22Rv1 (cell line): ENCODE measurements around the gene SLC48A1.
A peak's percentile ranks its signal among the peaks of the same experiment; 100 is the strongest.

Source experiments
- H3K27ac ChIP-seq: fragments of 450-650 bp; 2 replicates; pipeline ENCODE4 v1.5.1; 2017
- ZFX ChIP-seq: fragments of 450-650 bp; IDR thresholded peaks from 2 replicates; pipeline ENCODE4 v1.6.1; 2017; ENCODE audit warnings: antibody characterized with exemption, borderline replicate concordance
- TF ChIP-seq, protein P1 (sequence below): fragments of 450-650 bp; IDR thresholded peaks from 2 replicates; pipeline ENCODE4 v1.5.1; 2017; ENCODE audit warnings: mild to moderate bottlenecking

Gene SLC48A1

DNA sequence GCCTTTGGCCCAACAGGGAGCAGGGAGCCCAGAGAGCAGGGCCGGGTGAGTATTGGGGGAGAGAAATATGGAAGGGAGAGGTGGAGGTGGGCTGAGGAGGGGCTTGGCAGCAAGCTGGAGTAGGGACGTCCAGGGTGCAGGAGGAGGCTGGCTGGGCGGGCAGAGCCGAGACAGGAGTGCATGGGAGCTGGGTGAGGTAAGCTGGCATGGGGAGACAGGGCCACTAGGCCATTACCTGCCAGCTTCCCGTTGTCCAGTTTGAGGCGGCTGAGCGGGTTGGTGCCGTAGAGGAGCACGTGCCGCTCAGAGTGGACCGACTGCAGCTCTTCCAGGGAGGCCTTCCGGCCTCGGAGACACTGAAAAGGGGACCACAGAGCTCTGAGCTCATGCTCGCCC, 18.3 kb downstream of the SLC48A1 start:
- TF ChIP-seq, protein P1, sequence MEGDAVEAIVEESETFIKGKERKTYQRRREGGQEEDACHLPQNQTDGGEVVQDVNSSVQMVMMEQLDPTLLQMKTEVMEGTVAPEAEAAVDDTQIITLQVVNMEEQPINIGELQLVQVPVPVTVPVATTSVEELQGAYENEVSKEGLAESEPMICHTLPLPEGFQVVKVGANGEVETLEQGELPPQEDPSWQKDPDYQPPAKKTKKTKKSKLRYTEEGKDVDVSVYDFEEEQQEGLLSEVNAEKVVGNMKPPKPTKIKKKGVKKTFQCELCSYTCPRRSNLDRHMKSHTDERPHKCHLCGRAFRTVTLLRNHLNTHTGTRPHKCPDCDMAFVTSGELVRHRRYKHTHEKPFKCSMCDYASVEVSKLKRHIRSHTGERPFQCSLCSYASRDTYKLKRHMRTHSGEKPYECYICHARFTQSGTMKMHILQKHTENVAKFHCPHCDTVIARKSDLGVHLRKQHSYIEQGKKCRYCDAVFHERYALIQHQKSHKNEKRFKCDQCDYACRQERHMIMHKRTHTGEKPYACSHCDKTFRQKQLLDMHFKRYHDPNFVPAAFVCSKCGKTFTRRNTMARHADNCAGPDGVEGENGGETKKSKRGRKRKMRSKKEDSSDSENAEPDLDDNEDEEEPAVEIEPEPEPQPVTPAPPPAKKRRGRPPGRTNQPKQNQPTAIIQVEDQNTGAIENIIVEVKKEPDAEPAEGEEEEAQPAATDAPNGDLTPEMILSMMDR: no peak
- no peak for TF ChIP-seq ZFX
- H3K27ac ChIP-seq: no peak overlapping the region

DNA sequence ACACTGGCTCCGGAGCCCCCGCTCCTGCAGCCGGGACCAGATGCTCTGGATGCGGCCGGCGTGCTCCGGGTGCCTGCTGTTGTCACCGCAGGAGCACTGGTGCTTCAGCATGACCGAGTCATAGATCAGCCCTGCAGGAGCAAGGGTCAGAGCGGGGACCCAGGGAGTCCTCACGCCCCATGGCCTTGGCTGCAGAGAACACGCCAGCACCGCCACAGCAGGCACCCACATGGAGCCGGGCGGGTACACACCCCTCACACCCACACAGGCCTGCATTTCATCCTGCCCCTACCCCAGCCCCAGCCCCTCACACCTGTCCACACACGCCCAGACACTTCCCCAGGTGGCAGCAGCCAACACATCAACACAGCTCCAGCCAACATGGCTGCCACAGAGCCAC, 18.8 kb downstream of the SLC48A1 start:
- no peak for TF ChIP-seq ZFX
- TF ChIP-seq, protein P1: no peak
- no peak overlapping the region for H3K27ac ChIP-seq

DNA sequence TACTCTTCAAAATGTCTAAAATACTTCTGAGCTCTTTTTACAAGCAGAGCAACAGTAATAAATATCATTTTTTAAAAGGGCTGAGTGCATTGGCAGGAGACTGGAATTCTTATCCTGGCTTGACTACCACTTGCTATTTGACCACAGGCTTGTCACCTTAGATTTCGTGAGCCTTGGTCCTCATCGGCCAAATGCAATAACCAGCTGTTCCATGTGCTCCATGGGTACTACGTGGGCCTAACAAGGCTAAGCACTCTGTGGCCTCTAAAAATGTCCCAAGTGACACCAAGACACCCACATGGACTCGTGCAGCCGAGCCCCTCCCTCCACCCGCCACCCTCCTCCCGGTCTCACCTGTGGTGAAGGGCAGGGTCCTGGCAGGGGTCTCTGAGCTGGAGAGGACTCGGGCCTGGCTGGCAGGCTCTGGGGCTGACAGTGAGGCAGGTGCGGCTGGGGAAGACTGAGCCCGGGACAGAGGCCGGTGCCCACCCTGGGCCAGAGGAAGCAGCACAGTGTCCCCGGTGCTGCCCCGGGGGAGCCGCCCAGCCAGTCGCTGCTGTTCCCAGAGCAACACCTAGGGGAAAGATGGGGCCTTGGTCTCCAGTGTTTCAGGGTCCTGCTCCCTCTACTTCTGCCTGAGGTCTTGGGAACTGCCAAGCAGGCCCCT, 20.1 kb downstream of the SLC48A1 start:
- TF ChIP-seq ZFX: no peak
- TF ChIP-seq, protein P1: no peak
- no peak overlapping the region for H3K27ac ChIP-seq

DNA sequence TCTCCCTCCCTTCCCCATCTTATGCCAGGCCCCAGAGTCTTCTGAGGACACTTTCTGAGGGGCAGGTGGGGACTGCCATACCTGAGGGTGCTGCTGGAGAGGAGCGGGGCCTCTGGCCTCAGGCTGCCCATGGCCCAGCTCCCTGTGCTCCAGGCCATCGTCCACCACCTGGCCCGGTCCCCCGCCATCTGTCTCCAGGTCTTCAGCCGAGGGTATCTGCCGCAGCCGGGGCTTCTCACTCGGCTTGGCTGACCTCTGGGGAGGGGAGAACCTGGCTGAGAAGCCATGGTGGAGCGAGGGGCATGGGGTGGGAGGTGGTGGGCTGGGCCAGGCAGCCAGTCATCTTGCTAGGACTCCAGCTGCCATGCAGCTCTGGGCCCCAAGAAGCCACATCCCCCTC, 21.6 kb downstream of the SLC48A1 start:
- H3K27ac ChIP-seq: no peak overlapping the region
- TF ChIP-seq, protein P1: no peak
- TF ChIP-seq ZFX: no peak

DNA sequence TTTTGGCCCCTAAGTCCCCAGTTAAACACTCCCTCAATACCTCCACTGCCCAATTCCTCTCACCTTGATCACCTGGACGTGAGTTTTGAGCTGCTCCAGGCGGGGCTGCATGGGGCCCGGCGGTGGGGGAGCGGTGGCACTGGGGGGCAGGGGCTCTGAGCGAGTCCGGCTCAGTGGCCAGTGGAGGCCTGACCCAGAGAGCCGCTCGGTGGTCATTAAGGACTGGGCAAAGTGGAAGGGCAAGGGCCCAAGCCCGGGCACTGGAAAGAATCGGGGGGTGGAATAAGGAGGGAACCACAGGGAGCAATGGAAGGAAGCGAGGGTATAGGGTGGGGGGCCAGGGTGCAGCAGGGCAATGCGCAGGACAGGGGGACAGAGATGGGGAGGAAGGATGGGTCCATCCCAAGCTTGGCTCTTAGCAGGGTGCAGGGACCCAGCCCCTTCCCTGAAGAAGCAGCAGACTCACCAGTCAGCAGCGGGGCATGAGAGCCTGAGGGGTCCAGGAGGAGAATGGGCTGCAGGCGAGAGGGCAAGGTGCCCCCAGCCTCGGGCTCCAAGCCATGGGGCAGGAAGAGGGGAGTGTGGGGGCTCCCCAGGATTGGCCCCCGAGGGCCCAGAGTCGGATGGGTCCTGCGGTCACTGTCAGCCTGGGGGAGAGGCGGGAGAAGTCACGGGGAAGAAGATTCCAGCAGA, 22.2 kb downstream of the SLC48A1 start:
- TF ChIP-seq, protein P1: no peak
- no peak for TF ChIP-seq ZFX
- H3K27ac ChIP-seq: no peak overlapping the region

DNA sequence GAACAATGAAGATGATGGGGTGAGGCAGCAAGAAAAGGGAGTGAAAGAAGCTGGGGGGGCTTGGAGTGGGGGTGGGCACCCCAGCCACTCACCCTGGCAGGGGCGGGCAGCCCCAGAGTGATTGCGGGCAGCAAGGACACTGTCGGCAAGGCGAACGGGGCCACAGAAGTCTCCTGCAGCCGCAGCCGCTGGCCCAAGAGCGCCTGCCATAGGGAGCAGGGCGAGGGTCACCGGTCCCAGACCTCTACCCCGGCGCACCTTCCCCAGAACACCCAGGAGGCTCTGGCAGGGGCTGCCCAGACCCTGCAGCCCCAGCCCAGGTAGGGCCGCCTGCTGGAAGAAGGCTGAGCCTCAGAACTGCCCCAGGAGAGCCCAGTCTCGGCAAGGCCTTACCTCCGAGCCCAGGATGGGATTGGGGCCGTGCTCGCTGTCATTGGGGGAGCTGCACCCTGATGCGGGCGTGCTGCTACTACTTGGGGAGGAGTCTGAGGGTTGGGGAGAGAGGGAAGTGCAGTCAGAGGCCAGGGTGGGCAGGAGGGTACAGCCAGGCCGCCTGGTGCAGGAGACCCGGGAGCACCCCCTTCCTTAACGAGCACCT, 22.9 kb downstream of the SLC48A1 start:
- no peak for TF ChIP-seq ZFX
- TF ChIP-seq, protein P1: no peak

DNA sequence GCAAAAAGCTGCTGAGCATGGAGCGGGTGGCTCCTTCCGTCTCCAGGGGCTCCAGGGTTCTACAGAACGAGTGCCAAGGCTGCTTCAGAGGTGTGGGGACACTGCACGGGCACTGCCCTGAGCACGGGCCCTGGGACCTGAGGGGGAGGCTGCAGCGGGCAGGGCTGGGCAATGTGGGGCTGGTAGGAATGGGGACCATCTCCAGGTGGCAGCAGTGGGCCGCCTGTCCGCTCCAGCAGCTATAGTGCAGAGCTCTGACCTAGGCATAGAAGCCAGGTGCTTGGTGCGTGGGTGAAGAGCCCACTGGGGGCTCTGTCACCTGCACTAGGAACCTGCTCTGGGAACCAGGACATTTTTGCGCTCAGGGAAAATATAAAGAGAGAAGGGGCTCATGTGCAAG, 24.4 kb downstream of the SLC48A1 start:
- no peak overlapping the region for H3K27ac ChIP-seq

More for the DNA sequence above, 22.9 kb downstream of the SLC48A1 start:
- no peak overlapping the region for H3K27ac ChIP-seq

More for the DNA sequence above, 24.4 kb downstream of the SLC48A1 start:
- TF ChIP-seq, protein P1: peak; percentile 42
- no peak for TF ChIP-seq ZFX
